IPS DF 19.7 (cell line): Measurements from ENCODE around the gene IER5.

Experiments used
- DNase-seq: peaks from one replicate; pipeline ENCODE4 v3.0.0-alpha.2; 2013; ENCODE audit warnings: low read depth, low spot score

The IER5 gene

DNA sequence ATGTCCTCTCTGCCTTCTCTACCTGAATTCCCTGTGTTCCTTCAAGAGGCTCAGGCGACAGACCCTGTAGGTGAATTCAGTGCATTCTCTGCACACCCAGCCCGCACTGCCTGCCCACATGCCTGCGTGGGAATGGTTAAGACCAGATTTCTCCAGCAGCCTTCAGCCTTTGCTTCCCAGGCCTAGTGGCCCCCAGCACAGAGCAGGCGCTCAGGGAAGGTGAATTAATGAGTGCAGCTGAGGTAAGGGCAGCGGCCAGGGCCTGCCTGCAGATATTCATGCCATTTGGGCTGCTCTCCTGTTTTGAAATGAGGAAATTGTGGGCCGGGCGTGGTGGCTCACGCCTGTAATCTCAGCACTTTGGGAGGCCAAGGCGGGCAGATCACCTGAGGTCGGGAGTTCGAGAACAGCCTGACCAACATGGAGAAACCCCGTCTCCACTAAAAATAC lies 45.5 kb downstream of the IER5 start:
- DNase-seq: no peak

DNA sequence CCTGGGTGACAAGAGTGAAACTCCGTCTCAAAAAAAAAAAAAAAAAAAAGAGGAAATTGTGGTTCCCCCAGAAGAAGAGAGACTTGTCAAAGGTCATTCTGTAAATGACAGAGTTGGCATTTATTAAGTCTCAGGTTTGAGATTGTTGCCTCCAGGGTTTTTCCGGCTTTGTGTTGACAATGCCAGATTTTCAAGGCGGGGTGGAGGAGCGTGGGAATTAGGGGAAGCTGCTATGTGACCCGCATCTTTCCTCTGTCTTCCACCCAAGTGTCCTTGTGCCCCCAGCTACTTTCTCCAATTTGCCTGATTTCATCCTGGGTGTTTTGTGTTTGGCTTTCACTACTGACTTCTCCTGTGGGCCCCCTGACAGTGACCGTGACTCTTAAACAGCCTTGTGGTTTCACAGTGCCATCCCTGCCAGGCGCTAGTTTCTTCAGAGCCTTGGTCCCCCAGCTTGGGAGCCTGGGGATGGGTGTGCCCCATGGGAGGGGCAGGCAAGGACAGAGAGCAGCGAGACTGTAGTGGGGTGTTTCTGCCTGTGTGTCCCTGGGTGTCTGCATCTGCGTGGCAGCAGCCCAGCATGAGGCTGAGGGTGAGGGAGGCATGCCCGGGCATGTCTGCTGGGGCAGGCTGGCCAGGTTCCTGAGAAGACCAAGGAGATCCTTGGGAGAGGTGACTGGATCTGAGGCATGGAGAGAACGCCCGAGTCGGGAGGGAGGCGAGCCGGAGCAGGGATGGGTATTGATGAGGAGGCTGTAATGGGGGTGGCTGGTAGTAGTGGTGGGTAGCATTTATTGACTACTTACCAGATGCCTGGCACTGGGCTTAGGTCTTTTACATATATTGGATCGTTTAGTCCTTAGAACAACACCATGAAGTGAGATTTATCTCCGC lies 46.3 kb downstream of the IER5 start:
- DNase-seq: no peak

DNA sequence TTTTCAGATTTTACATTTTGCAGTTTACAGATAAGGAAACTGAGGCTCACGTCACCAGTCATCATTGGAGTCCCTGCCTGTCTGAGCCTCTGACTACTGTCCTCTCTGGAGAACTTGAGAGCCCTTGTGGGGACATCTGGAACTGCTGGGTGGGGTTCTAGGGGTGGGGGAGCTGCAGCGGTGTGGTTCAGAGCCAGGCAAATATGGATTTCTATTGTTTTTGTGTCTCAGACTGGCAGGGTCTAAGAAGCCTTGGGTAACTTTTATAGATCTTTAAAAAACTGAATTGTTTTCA lies 46.9 kb downstream of the IER5 start:
- no peak for DNase-seq

DNA sequence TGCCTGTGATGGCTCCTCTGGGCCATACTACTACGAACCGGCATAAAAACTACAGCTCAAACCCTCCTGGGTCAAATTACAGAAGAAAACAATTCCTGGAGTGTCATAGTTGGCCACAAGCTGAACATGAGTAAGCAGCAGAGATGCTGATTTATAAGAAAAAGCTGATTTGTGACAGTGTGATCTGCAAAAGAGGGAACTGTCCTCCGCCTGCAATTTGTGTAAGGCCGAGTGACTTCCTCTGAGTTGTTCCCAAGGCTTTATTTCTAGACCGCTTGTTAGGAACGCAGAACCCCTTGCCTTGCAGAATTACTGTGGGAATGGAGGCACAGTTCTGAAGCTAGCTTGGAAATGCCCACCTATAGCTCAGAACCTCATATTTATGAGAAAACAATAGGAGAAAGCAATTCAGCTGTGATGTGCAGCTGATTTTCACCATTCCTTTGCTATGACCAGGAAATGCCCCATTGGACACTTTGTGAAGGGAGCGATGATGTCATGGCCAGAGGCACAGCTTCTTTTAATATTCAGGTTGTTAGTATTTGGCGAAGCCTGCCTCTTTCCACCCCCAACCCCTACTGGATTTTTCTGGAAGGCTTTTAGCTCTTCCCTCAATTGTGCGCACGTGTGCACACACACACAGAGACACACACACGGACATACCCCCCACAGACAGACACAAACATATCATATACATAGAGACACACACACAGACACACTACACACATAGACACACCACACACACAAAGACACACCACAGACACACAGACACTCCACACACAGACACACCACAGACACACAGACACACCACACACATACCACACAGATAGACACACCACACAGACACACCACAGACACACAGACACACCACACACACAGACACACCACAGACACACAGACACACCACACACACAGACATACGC lies 47.6 kb downstream of the IER5 start:
- no peak for DNase-seq

DNA sequence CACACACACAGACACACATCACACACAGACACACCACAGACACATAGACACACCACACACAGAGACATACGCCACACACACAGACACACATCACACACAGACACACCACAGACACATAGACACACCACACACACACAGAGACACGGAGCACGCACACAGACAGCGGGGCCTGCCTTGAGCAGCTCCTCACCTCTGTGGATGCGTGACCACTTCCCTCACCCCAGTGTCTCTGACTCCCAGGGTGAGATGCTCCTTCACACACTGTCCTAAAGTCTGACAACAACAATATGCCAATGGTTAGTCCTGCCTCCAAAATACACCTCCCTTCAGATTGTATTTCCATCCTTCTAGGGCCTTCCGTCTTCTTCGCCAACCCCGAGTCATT lies 48.2 kb downstream of the IER5 start:
- no peak for DNase-seq

DNA sequence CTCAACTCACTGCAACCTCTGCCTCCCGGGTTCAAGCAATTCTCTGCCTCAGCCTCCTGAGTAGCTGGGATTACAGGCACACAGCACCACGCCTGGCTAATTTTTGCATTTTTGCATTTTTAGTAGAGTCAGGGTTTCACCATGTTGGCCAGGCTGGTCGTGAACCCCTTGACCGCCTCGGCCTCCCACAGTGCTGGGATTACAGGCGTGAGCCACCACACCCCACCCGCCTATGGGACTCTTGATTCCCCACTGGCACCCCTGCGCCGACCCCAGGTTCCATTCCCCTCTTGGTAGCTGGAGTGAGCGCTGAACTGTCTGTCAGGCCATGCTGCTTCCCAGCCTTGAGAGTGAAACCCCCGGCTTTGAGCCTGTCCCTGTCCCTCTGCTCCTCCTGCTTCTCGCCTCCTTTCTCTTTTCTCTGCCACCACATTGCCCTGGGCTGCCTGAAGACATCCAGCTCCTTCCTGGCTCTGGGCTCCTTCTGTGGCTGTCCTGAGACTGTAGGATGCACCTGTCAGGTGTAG lies 48.8 kb downstream of the IER5 start:
- no peak for DNase-seq

DNA sequence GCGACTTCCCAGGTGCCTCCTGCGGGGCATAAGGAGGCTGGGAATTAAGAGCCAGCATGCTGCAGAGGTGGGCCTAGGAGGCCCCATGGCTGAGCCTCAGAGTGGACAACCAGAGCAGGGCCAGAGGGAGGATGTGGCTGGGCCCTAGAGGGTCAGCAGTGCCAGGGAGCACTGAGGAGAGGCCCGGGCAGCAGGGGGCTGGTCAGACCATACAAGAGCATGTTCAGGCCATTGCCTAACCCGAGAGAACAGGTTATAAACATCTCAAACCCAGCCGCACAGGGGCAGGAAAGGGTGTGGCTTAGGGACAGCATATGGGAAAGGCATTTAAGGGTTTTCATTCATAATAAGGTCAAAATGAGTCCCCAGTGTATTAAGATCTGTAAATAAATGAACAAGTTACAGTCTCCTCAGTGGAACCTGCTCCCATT lies 51.1 kb downstream of the IER5 start:
- no peak for DNase-seq

DNA sequence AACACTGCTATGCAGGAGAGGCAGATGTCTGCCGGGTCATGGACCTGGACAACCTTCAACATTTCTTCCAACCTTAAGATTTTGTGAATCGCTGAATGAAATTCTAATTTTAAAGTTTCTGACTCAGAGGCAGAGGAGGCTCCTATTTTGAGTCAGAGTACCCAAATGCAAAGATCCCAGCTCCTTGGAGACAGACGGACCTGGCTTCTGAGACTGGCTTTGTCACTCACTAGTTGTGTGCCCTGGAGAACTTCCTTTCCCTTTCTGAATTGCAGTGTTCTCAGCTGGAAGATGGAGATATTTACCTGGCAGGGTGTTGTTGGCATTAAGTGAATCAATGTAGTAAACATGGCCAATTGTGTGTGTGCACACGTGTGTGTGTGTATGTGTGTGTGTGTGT lies 51.9 kb downstream of the IER5 start:
- DNase-seq: no peak

DNA sequence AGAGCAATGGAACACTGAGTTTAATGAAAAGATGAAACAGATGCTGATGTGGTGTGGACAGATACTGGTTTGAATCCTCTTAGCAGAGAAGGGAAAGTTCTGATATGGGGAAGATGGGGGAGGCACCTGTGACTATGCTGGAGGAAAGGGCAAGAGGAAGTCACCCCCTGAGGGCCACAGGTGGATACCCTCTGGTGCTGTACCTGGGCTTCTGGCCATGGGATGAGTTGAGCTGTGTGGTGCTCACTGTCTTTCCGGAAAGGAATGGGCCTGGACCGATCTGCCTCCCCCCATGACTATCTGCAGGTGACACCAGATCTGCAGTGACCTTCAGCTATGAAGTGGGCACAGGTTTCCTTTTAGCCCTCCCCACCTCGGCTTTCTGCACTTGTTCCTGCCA lies 52.4 kb downstream of the IER5 start:
- DNase-seq: no peak

DNA sequence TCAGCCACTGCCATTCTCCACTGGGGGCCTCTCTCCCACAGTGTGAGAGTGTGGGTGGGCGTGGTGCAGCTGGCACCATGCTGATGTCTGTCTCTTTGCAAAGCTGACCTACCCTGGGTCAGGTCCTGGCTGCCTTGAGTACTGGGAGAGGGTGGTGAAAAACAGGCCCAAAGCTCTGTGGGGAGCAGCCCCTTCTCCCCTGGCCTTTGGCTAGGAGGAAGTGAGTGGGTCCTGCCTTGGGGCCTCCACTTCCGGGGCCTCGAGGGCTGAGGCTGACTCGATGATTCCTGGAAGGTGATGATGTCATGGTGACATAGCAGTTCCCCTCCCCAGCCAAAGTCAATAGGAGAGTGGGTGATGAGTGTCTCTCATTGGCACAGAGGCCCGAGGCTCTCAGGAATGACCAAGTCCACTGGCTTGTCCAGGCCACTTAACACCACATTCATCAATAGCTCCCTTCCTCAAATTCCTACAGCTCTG lies 53.0 kb downstream of the IER5 start:
- no peak for DNase-seq
